Fibroblast of the aortic adventitia (primary cell): ENCODE results near the gene SCYGR4. TPM values are rescaled to one million over a fixed set of nuclear protein-coding genes. Genes with fewer than 3 reads are reported as not detected.
"Not testable (repeated sequence)": the region's sequence is repeated elsewhere in the genome, so short reads cannot be mapped to it uniquely, and the experiment has no call there.

Source experiments
- DNase-seq: peaks from one replicate; pipeline ENCODE4 v3.0.0-alpha.2; 2010; ENCODE audit warnings: low read depth
- H3K4me3 ChIP-seq: 2 replicates; pipeline ENCODE4 v1.5.1; 2011; ENCODE audit warnings: low read depth, mild to moderate bottlenecking, control low read depth, low read length, moderate library complexity
- CTCF ChIP-seq: IDR thresholded peaks from 2 replicates; pipeline ENCODE4 v1.5.1; 2011; ENCODE audit warnings: mild to moderate bottlenecking, low read length, control low read depth, inconsistent platforms; ENCODE audit not compliant: insufficient read depth
- total RNA-seq: library from RNA; depleted of rRNA; stranded (reverse); fragments of >200 nt; gene quantifications from 2 replicates; pipeline ENCODE4 v1.2.3, GENCODE V29; 2012; ENCODE audit warnings: low replicate concordance

The SCYGR4 gene
- total RNA-seq, 1 donor: not detected

GRCh38 chr2:227661827-227662226 lies 44.5 kb downstream of the SCYGR4 start:
- H3K4me3 ChIP-seq: no peak overlapping the region
- no peak for TF ChIP-seq CTCF
- no peak for DNase-seq

- TF ChIP-seq CTCF: no peak
- no peak overlapping the region for H3K4me3 ChIP-seq
- DNase-seq: no peak
Measured at GRCh38 chr2:227665189-227665940, 48.1 kb downstream of the SCYGR4 start.

GRCh38 chr2:227666631-227667170 lies 49.4 kb downstream of the SCYGR4 start, which contains the start of gene SCYGR5:
Gene SCYGR5, plus strand, starts transcription at chr2:227666804. Its CDS starts 0 bp downstream, at chr2:227666804.
- H3K4me3 ChIP-seq, DNase-seq: not testable (repeated sequence)

Other genes starting within 250 kb of the SCYGR4 start
- gene TM4SF20, start 238.2 kb upstream of the SCYGR4 start, total RNA-seq: 0.57 TPM in 1 of 2 replicates, not detected in the other
- not detected in 2 replicates for gene SCYGR1, start 229.5 kb upstream of the SCYGR4 start, total RNA-seq
- gene AGFG1, start 145.3 kb upstream of the SCYGR4 start, total RNA-seq: 10.8 and 81.3 TPM in 2 replicates
- not detected in 2 replicates for gene SCYGR2, start 18.6 kb upstream of the SCYGR4 start, total RNA-seq
- not detected in 2 replicates for gene SCYGR3, start 2.7 kb upstream of the SCYGR4 start, total RNA-seq
- not detected in 2 replicates for gene SCYGR5, start 49.3 kb downstream of the SCYGR4 start, total RNA-seq
- gene SLC19A3, start 100.5 kb downstream of the SCYGR4 start, total RNA-seq: 0.18 and 1.6 TPM in 2 replicates
- not detected in 2 replicates for gene SCYGR6, start 107.3 kb downstream of the SCYGR4 start, total RNA-seq
- gene SCYGR7, start 110.8 kb downstream of the SCYGR4 start, total RNA-seq: not detected in 2 replicates
- not detected in 2 replicates for gene SCYGR8, start 128.4 kb downstream of the SCYGR4 start, total RNA-seq
- not detected in 2 replicates for gene CCL20, start 196.3 kb downstream of the SCYGR4 start, total RNA-seq